Inferior parietal cortex (tissue), 1 donor: ENCODE data around the gene NPIPB5.
"Not testable (repeated sequence)": the region's sequence is repeated elsewhere in the genome, so short reads cannot be mapped to it uniquely, and the experiment has no call there.

Experiments used
- DNase-seq: peaks from one replicate; pipeline ENCODE4 v3.0.0-alpha.2; 2016; ENCODE audit errors: extremely low spot score

NPIPB5 gene

GRCh38 chr16:22510591-22510990 lies at the start of gene NPIPB5:
Gene NPIPB5, plus strand, starts transcription at chr16:22510891. Its CDS starts 2,911 bp downstream, at chr16:22513802.
- not testable (repeated sequence) for DNase-seq

DNA sequence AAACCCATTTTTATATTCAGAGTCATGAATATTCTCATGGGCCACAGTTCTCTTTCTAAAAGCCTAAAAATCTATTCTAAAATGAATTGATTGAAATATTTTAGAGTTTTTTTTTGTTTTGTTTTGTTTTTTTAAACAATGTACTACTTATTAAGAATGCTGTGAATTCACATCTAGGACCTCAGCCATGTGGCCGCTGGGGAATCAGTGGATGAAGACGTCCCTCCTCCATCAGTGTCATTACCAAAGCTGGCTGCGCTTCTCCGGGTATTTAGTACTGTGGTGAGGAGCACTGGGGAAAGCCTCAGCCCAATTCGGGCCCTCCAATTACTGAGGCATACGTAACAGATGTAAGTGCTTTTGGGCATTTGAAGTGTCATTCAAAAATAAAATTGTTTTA lies 41.8 kb upstream of the NPIPB5 start:
- not testable (repeated sequence) for DNase-seq

GRCh38 chr16:22537996-22538395 lies 27.3 kb downstream of the NPIPB5 start:
- DNase-seq = not testable (repeated sequence)

- DNase-seq = not testable (repeated sequence)
Measured at GRCh38 chr16:22544809-22545208, 34.1 kb downstream of the NPIPB5 start.

- not testable (repeated sequence) for DNase-seq
Measured at GRCh38 chr16:22546630-22547029, 35.9 kb downstream of the NPIPB5 start.

- not testable (repeated sequence) for DNase-seq
Measured at GRCh38 chr16:22547170-22547765, 36.6 kb downstream of the NPIPB5 start.

DNA sequence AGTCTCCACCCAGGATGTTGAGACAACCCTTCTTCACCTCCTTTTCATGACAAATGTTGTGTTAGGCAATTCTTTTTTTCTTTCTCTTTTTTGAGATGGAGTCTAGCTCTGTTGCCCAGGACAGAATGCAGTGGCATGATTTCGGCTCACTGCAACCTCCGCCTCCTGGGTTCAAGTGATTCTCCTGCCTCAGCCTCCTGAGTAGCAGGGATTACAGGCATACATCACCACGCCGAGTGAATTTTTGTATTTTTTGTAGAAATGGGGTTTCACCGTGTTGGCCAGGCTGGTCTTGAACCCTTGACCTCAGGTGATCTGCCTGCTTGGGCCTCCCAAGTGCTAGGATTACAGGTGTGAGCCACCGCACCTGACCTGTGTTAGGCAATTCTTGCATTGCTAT lies 39.2 kb downstream of the NPIPB5 start:
- not testable (repeated sequence) for DNase-seq

- not testable (repeated sequence) for DNase-seq
Measured at GRCh38 chr16:22551143-22551542, 40.5 kb downstream of the NPIPB5 start.

GRCh38 chr16:22551651-22552050 lies 41.0 kb downstream of the NPIPB5 start:
- not testable (repeated sequence) for DNase-seq

DNA sequence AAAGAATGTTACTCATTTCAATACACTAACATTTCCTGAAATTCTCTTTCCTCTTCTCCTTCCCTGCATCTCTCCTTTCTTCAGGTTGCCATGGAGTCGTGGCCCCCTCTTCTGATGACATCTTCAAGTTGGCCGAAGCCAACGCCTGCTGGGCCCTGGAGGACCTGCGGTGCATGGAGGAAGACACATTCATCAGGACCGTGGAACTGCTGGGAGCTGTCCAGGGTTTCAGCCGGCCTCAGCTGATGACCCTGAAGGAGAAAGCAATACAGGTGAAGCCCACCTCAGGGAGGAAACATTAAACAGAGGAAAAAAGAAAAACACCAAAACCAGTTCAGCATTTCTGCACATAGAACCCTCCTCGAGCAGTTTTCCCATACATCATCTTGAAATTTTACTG lies 46.1 kb downstream of the NPIPB5 start:
- not testable (repeated sequence) for DNase-seq
